NCI-H460 (cell line): ENCODE results near the gene CHST9. TPM values are rescaled to one million over a fixed set of nuclear protein-coding genes. Genes with fewer than 3 reads are reported as not detected.
"Not testable (repeated sequence)": the region's sequence is repeated elsewhere in the genome, so short reads cannot be mapped to it uniquely, and the experiment has no call there.

Experiments
- DNase-seq: peaks from one replicate; pipeline ENCODE4 v3.0.0-alpha.2; 2016; ENCODE audit warnings: low read depth; ENCODE audit errors: extremely low read depth
- total RNA-seq: library from RNA; depleted of rRNA; stranded (reverse); fragments of >200 nt; shearing (Covaris generic); gene quantifications from 2 replicates; pipeline ENCODE4 v1.2.3, GENCODE V29; 2014

The CHST9 gene
- total RNA-seq, 1 experiment from 2014 or later, result not detected

DNA sequence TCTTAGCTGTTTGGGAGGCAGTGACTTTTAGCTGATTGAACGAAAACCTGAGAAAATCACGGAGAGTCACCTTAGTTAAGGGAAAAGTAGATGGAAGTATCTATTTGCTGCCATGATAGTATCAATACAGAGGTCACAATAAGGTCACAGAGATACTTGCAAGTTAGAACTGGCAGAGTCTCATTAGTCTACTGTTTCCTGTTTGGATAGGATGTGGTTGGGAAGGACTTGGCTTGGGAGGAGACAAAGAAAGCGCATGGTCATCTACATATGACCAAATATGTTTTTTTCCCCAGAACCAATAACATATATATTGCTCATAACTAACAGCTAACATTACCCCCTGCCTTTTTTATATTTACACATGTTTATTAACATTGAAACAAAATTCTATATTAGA lies 241.2 kb downstream of the CHST9 start:
- DNase-seq, result no peak

DNA sequence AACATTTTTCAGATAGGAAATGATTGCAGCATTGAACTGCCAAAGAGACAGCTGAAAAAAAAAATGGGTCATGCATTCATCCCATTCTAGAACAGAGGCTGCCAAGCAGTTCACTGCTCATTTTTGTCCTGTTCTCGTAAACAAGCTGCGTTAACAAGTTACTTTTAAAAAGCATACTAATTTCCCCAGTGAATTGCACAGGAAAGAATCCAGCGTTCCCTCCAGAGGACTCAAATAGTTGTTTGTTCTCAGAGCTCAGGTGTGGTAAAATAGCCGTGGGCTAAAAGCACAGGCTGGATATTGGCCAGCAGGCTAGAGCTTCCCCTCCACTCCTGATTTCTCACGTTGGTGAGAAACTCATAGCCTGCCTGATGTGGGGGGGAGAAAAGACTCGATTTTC lies 243.5 kb downstream of the CHST9 start:
- DNase-seq, result no peak

DNA sequence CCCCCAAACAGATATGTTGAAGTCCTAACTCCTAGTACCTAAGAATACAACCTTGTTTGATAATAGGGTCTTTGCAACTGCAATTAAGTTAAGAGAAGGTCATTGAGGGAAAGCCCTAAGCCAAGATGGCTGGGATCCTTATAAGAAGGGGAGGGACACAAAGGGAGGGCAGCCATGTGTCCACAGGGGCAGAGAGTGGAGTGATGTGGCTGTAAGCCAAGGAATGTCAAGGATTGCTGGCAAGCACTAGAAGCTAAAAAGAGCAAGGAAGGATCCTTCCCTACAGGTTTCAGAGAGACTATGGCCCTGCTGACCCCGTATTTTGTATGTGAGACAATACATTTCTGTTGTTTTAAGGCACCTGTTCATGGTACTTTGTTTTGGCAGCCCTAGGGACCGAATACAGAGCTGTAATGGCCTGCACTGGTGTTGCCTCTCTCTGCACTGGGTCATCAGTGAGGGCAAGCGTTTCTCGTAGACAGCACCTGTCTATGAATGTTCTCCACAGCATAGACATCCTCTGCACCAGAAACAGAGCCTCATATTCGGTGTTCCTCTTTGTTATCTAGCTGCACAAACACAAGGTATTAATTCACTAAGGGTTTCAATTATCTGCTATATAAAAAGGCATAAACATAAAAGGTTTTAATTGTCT lies 244.2 kb downstream of the CHST9 start:
- DNase-seq, result no peak

DNA sequence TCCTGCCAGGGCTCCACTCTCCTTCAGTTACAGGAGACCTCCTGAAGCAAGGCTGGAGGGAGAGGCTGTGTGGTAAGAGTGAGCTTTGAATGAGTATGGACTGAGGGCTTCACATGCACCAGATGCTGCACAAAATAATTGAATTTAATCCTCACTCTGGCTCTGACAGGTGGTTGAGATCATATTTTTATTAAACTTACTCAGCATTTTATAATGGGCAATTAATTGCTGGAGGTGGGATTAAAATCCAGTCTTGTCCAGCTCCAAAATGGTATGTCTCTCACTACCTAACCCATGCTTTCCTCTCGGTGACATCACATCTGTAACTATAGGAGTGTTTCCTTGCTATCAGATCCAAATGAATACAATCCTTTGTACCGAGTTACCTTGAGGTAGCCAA lies 253.4 kb downstream of the CHST9 start:
- no peak for DNase-seq

DNA sequence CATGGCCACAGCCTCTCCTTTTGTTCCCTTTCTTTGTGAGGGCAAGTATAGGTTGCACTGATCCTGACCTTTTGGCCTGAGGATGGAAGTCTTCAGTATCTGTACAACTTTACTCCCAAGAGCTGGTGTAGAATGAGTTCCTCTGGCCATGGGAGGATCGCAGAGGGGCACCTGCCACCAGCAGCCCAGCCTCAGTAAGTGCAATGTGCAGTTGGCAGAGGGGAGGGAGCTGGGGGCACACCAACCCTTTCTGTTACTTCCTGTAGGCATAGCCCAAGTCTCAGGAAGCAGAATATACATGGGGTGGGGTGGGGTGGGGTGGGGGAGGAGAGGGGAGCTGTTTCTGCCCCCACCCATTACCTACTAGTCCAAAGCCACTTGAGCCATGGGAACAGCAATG lies 254.5 kb downstream of the CHST9 start:
- no peak for DNase-seq

DNA sequence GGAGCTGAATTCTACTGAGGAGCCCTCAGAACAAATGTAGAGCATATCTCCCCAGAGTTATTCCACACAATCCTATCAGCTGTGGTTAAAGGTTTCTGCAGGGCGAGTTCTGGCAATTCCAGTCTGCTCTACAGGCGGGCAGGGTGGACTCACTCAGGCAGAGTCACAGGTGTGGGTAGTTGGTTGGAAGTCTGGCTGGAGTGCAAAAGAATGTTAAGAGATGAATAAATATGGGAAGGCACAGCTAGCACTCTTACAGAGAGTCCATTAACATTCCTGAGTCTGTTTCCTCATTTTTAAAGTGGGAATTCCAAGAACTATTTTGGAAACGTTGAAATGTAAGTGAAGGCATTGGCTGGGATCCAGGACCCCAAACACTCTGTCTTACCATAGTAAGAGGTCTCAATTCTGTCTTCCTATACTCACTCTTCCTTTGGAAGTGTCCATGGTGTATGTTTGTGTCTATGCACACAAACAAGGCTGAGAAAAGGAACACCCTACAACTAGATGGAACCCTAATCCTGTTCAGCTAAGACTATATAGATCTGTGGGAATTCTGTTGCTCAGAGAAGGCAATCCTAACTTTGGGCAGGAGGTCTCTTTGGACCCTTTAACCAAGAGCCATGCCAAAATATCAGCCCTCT lies 256.3 kb downstream of the CHST9 start:
- DNase-seq, result no peak

DNA sequence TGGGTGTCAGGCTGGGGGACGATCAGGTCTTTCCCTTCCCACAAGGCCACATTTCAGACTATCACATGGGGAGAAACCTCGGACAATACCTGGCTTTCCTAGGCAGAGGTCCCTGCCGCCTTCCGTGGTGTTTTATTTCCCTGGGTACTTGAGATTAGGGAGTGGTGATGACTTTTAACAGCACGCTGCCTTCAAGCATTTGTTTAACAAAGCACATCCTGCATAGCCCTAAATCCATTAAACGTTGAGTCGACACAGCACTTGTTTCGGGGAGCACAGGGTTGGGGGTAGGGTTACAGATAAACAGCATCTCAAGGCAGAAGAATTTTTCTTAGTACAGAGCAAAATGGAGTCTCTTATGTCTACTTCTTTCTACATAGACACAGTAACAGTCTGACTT lies 257.3 kb downstream of the CHST9 start:
- not testable (repeated sequence) for DNase-seq

DNA sequence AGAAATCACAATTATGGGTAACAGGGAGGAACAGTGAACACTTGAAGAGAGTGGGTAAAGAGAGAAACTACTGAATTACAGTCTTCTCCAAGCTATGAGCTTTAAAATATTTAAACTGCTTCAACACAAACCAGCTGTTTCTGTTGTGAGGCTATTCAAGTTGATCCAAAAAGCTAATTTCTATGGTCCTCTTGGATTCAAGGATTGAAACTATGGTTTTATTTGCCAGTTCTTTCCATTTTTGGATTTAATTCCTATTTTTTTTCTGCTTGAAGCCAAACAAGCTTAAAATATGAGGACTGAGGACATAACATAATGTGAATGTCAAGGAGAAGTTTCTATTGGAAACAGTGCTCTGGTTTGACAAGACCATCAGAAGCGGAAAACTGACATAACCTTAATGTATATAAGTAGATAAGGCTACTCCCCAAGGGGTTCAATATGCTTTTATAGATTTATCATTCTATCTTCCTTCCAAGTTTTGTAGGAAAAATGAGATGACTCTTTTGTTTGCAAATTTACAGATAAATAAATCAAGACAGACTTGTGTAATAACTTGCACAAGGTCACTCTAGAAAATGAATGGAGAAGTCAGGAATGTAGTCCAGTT lies 258.9 kb downstream of the CHST9 start:
- no peak for DNase-seq

DNA sequence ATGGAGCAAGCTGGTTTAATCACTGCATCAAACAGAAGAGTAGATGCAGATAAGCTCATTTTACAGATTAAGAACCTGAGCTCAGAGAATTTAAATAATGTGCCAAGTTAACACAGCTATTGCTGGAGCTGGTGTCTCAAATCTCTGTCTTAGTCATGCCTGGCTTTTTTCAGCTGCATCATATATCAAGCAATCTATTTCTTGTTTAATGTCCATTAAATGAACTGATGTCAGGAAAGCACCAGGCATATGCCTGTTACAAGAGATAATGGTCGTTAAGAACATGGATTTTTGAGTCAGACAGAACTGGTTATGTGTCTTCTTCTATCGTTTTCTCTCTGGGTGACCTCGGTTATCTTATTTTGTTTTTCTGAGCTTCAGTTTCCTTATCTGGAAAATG lies 259.8 kb downstream of the CHST9 start:
- DNase-seq, result no peak

DNA sequence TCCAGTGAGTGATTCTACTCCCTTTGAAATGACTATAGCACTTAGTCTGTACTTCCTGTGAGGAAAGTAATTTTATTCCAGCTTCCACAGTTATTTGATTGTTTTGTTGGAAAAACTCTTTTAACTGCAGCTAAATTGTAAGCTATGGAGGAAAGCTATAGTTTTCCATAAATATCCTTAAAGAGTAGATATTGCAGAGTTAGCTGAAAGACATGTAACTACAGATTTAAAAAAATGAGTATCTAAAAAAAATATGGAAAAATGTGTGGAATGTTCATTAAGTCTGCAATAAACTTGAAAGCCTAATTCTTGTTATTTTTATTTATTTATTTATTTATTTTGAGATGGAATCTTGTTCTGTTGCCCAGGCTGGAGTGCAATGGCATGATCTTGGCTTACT lies 262.8 kb downstream of the CHST9 start:
- DNase-seq, result no peak

DNA sequence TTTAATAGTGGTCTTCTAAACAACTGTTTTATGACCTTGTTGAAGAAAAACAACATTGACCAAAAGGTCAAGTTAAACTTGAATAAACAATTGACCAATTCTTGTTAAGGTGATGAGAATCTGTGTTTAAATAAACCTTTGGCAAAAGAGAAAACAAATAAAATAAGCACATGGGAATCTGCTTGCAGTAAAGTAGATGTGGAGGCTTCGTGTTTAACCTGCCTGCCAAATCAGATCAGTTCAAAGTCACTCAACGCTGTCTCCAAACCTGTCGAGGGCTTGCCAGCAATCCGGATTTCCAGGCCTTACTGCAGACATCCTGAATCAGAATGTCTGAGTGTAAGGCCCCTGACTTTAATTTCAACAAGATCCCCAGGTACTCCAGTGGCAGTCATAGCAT lies 264.5 kb downstream of the CHST9 start:
- no peak for DNase-seq

DNA sequence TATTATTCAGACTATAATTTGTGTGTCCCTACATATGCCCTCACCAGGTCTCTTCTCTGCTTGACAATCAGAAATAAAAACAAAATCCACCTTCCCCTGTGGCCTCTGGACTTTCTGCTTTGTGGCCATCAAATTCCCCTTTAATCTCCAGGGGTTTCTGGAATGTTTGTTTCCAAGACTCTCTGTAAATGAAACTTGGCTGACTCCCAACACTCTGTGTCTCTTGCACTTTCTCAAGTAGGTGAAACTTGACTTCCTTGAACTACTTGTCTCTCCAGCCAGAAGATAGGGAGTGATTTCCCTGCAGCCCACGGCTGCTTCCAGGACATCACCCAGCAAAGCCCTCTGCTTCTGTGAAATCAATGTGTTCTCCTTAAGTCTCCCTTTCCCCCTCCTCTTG lies 265.5 kb downstream of the CHST9 start:
- peak; percentile 8 for DNase-seq

DNA sequence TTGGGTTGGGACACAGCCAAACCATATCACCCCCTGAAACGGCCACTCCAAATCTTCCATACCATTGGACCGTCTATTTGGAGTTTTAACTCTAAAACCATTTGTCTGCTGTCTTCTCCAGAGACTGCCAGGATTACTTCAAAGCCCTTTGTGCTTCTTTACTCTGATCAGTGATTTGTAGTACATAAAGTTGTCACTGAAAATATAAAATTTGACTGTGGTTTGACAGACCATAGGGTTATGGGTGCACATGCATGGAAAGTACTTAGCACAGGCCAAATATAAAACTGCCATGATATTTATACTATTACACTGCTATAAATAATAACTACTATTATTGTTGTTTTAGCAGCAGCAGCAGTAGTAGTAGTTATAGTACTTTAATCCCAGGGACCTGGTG lies 265.9 kb downstream of the CHST9 start:
- no peak for DNase-seq

DNA sequence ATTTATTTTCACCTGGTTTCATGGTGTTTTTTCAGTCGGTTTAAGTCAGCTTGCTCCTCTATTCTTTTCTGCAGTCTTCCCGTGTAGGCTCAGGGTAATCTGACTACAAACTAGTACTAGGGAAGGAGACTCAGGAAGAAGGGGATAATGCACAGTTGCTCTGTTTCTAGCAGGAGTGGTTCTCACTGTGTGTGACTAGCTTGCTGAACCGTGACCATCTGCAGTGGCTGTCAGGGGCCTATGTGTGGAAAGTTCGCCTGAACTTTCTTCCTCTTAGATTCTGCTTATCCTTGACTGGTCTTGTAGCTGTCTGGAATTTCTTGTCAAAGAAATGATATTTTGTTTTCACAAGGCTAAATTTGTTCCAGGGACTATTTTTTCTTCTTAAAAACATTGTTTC lies 273.3 kb downstream of the CHST9 start:
- DNase-seq, result no peak

DNA sequence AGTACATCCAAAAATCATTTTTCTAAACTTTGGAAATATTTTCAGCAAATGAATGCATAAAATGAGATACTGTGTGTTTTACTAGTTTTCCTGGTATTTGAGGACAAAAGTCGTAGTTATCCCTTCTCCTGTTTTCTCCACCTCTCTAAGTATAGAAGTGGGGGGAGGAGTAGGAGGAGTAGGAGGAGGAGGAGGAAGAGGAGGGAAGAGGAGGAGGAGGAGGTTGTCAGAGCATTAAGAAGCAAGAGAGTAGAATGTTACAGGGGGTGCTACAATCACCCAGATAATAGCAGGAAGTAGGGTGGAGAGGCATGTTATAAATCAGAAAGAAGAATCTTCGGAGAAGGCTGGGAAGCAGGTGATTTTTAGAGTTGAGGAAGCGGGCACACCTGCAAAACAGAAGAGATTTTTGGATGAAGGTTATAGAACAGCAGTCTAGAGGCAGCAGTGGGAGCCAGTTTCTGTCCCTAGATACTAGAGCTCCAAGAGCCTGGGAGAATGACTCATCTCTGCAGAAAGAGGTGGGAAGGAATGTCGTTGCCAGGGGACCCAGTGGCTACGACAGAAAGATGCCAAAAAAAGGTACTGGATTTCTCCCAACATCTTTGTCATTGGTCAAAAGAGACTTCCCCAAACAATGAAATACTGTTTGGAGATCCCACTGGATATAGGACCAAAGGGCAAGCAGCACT lies 275.4 kb downstream of the CHST9 start:
- DNase-seq, result no peak

DNA sequence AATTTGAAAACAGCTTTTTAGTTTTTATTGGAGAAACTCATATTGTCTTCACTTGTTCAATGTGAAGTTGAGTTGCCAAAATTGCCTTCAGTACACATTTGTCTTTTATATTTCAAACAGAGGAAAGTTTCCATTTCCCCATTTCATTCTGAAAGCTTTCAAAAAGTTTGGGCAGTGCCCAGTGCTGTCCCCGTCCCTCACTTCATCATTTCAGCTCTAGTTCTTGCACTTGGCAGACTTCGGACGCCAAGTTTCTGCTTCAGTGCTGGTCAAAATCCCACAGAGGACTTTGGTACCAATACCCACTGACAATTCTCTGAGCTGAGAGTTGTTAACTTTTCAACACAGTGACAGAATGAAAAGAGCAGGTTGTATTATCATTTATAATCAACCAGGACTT lies 276.2 kb downstream of the CHST9 start:
- no peak for DNase-seq

DNA sequence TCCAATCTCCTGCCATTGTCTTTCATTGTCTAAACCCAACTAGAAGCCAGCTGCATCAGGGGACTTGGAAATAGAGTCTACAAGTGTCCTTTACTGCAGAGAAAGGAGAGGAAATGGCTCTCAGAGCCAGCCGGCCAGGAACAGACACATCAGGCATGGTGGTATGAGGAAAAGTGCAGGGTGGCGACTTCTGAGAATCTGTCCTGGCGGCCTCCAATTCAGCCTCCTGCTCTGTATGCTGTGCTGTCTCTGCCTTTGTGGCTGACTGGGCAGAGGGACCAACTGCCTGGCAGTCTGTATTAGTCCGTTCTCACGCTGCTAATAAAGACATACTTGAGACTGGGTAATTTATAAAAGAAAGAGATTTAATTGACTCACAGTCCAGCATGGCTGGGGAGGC lies 282.8 kb downstream of the CHST9 start:
- no peak for DNase-seq

DNA sequence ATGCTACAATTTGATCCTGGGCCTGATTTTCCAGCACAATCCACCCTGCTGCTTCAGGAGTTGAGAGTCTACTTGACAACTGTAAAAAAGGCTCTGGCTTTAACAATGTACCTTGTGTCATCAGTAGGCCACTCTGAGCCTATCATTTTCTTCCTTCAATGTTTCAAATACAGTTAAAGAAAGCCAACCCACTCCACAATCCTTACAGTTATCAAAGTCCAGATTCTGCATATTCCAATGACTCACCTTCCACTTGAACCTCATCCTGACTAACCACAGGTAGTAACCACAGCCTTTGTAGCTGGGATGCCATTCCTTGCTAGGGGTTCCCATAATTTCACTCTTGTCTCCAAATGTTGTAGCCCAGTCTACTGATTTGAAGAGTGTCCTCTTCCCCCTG lies 284.1 kb downstream of the CHST9 start:
- no peak for DNase-seq

DNA sequence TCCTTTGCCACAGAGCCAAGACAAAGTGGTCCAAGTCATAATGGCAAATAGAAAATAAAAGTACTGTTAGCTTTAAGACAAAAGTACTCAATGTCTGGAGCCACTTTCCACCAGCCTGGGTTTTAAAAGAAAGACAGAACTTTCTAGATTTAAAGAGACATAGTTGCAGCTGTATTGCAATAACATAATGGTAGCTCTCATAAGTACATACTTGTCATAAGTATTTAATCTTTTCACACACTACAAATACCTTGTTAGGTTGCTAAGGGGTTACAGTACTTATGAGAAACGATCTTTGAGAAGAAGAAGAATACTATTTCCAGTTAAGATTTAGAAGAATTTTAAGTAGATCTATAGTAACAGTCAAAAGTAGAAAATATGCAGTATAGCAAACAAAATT lies 290.7 kb downstream of the CHST9 start:
- DNase-seq, result no peak

DNA sequence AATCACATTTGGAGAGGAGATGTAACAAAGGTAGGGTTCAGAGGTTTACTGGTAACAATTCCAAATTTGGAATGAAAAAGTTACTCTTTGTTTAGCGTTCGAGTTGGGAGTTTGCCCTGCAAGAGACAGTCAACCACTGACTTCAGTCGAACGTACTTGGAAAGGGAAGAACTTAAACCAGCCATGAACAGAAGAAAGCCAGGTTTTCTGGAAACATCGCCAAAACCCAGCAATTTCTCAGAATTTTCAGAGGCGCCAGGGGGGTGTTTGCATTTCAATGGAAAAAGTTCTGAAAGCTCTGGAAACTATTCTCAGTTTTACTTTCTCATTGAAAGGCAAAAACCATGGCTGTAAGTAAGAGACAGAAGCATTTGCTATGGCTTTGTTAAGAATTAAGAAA lies 291.1 kb downstream of the CHST9 start:
- no peak for DNase-seq

DNA sequence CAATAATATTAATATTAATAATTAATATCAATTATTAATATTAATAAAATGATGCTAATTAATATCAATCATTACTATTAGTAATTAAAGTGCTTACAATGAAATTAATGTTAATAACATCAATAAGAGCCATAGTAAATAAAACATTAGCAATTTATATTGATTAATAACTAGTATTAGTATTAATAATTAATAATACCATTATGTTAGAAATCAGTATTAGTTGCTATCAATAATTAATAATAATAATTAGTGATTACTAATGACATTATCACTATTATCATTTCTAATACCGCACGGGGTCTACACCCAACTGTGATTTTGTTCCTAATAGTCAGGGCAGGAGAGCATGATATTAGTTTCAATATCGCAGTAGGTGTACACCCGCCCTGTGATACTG lies 296.8 kb downstream of the CHST9 start:
- no peak for DNase-seq
